ENCODE measurements around the gene TLE3.

GRCh38 chr15:70033109-70033508 lies 64.6 kb downstream of the TLE3 start:
- TF ChIP-seq POLR2A (IDR thresholded peaks at IDR 0.05) (no peak), CTCF (IDR thresholded peaks at IDR 0.05 in 8 of 11, conservative IDR thresholded peaks at IDR 0.05 in 3 of 11) (no peak), POLR2AphosphoS5 (IDR thresholded peaks at IDR 0.05) (no peak)

Measured in spleen (tissue), 7 donors.